Mesothelial cell of epicardium (in vitro differentiated cells): Measurements from ENCODE around the gene CLEC16A. TPM values are rescaled to one million over a fixed set of nuclear protein-coding genes. Genes with fewer than 3 reads are reported as not detected.

Experiments
- DNase-seq, 2 experiments: peaks; one replicate each; pipeline ENCODE4 v3.0.0; 2021; ENCODE audit warnings: low spot score in 2 of 2; ENCODE audit not compliant: unreplicated experiment in 2 of 2
- H3K27ac Mint-ChIP-seq: 2 replicates; pipeline ENCODE4 v1.8.0; 2021; ENCODE audit warnings: mixed read lengths
- H3K27me3 Mint-ChIP-seq: 2 replicates; pipeline ENCODE4 v1.8.0; 2021; ENCODE audit warnings: low read depth, mixed read lengths
- H3K36me3 Mint-ChIP-seq: 2 replicates; pipeline ENCODE4 v1.8.0; 2021; ENCODE audit warnings: mixed read lengths
- H3K4me1 Mint-ChIP-seq: 2 replicates; pipeline ENCODE4 v1.8.0; 2021; ENCODE audit warnings: mixed read lengths
- H3K4me3 Mint-ChIP-seq: 2 replicates; pipeline ENCODE4 v1.8.0; 2021; ENCODE audit warnings: mild to moderate bottlenecking, moderate library complexity, mixed read lengths
- H3K9me3 Mint-ChIP-seq: 2 replicates; pipeline ENCODE4 v1.8.0; 2021; ENCODE audit warnings: mixed read lengths
- CTCF ChIP-seq: fragments of 200-600 bp; sonication (generic); IDR thresholded peaks from one replicate; pipeline ENCODE4 v1.5.0; 2021; ENCODE audit warnings: antibody characterized with exemption; ENCODE audit not compliant: unreplicated experiment
- total RNA-seq: library from RNA; stranded (reverse); gene quantifications from 3 replicates; pipeline ENCODE4 v1.2.1, GENCODE V29; 2021

Gene CLEC16A
- total RNA-seq, 1 donor from 2014 or later = 43.3 TPM

DNA sequence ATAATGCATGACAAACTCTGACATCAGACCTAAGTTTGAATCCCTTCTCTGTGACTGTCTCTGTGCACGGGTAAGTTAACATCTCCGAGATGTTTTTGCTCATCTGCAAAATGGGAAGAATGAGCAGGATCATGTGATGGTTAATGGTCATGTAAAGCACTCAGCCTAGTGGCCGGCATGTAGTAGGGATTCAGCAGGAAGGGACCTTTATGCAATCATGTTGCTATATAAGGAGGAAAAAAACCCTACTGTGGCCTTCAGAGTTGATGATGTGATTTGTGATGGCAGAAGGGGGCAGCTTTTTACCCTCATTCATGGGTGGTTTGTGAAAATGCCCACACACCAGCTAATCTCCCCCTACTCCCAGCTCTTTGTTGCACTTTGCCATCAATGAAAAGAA, 24.1 kb downstream of the CLEC16A start:
- DNase-seq = no peak
- Mint-ChIP-seq H3K36me3 (peaks cover 10% of the 10 kb centered on the region), H3K27ac (no peak overlapping the region), H3K9me3 (no peaks in the 10 kb centered on the region), H3K27me3 (no peaks in the 10 kb centered on the region), H3K4me1 (peaks cover 17% of the 10 kb centered on the region), H3K4me3 (no peak overlapping the region)
- no peak for TF ChIP-seq CTCF

- no peaks in the 10 kb centered on the region for H3K27me3 Mint-ChIP-seq
- DNase-seq = no peak
- H3K36me3 Mint-ChIP-seq = peaks cover 13% of the 10 kb centered on the region
- H3K27ac Mint-ChIP-seq = no peak overlapping the region
- no peaks in the 10 kb centered on the region for H3K9me3 Mint-ChIP-seq
- H3K4me3 Mint-ChIP-seq = no peak overlapping the region
- TF ChIP-seq CTCF = no peak
- peaks cover 12% of the 10 kb centered on the region for H3K4me1 Mint-ChIP-seq
Measured at GRCh38 chr16:10969615-10970014, 25.3 kb downstream of the CLEC16A start.

DNA sequence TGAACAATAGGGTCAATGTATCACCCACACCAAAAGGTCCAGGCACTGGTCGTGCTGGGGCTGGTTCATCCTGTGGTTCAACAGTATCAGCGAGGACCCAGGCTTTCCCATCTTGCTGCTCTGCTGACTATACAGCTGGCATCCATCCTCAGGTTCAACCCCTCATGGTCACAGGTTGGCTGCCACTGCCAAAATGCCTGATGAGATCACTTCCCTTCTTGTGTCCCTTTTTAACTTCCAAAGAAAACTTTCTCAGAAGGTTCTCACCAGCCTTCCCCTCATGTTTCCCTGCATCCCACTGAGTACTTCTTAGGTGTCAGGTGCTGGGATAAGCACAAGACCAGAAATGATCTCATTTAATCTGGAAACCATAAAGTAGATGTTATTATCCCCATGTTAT, 25.7 kb downstream of the CLEC16A start:
- DNase-seq = no peak
- no peak overlapping the region for H3K27ac Mint-ChIP-seq
- no peak overlapping the region for H3K4me3 Mint-ChIP-seq
- H3K9me3 Mint-ChIP-seq = no peaks in the 10 kb centered on the region
- TF ChIP-seq CTCF = no peak
- H3K27me3 Mint-ChIP-seq = no peaks in the 10 kb centered on the region
- peaks cover 12% of the 10 kb centered on the region for H3K4me1 Mint-ChIP-seq
- peaks cover 16% of the 10 kb centered on the region for H3K36me3 Mint-ChIP-seq

DNA sequence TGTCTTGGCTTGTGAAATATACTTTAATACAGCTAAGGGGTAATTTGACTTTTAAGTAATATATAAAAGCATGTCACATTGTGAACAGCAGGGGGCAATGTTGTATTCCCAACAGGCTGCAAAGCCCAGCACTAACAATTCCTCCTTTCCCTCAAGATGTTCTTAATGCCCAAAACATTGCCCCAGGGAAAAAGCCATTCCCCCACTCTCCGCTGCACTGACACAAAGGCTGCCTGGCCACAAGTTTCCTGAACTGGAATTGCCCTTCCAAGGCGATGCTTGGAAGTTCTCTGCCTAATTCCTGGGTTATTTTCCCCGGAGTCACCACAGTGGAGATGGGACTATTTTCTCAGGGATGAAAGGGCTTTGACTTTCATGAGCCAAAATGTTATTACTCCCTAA, 27.2 kb downstream of the CLEC16A start:
- Mint-ChIP-seq H3K27me3 (no peaks in the 10 kb centered on the region), H3K36me3 (peaks cover 16% of the 10 kb centered on the region), H3K27ac (no peak overlapping the region), H3K4me1 (peaks cover 16% of the 10 kb centered on the region), H3K4me3 (no peak overlapping the region), H3K9me3 (no peaks in the 10 kb centered on the region)
- DNase-seq = peak in 1 of 2 experiments; percentile 53
- peak; percentile 85 for TF ChIP-seq CTCF

GRCh38 chr16:10972108-10972818, 27.9 kb downstream of the CLEC16A start:
- no peak overlapping the region for H3K4me3 Mint-ChIP-seq
- peaks cover 18% of the 10 kb centered on the region for H3K36me3 Mint-ChIP-seq
- H3K27ac Mint-ChIP-seq = peak overlapping the region; percentile 52
- DNase-seq = no peak
- H3K4me1 Mint-ChIP-seq = peaks cover 23% of the 10 kb centered on the region
- H3K27me3 Mint-ChIP-seq = no peaks in the 10 kb centered on the region
- TF ChIP-seq CTCF = no peak
- H3K9me3 Mint-ChIP-seq = no peaks in the 10 kb centered on the region
